SK-N-SH treated with all-trans-retinoic acid at 6 μM for 48 hours (cell line): ENCODE data around the gene RFESD.

ENCODE experiments used
- ATAC-seq: fragments of 200-7000 bp; cut with Tn5 transposase; 3 replicates; pipeline ENCODE4 v1.9.1; 2020; ENCODE audit warnings: mild to moderate bottlenecking, moderate library complexity
- ARNTL ChIP-seq: fragments of 450-650 bp; formaldehyde crosslinking; IDR thresholded peaks from 2 replicates; pipeline ENCODE4 v1.5.0; 2020; ENCODE audit warnings: low read depth, mild to moderate bottlenecking, moderate library complexity, borderline replicate concordance
- BACH2 ChIP-seq: fragments of 250-450 bp; sonication (Bioruptor Pico); IDR thresholded peaks from 2 replicates; pipeline ENCODE4 v1.9.0; 2021; ENCODE audit warnings: mild to moderate bottlenecking, borderline replicate concordance
- CSDC2 ChIP-seq: fragments of 250-450 bp; sonication (Bioruptor Pico); IDR thresholded peaks from 2 replicates; pipeline ENCODE4 v1.5.0; 2020; ENCODE audit warnings: mild to moderate bottlenecking, moderate library complexity
- ESRRG ChIP-seq: fragments of 250-450 bp; sonication (Bioruptor Pico); IDR thresholded peaks from 2 replicates; pipeline ENCODE4 v1.6.1; 2021; ENCODE audit warnings: mild to moderate bottlenecking
- GLIS3 ChIP-seq: fragments of 250-450 bp; sonication (Bioruptor Pico); IDR thresholded peaks from 2 replicates; pipeline ENCODE4 v1.5.0; 2020; ENCODE audit warnings: mild to moderate bottlenecking, moderate library complexity
- ISL1 ChIP-seq: fragments of 250-450 bp; sonication (Bioruptor Pico); IDR thresholded peaks from 2 replicates; pipeline ENCODE4 v2.1.2; 2022; ENCODE audit warnings: mild to moderate bottlenecking, moderate library complexity
- PPARA ChIP-seq: fragments of 250-450 bp; sonication (Bioruptor Pico); IDR thresholded peaks from 2 replicates; pipeline ENCODE4 v1.5.0; 2020; ENCODE audit warnings: mild to moderate bottlenecking, borderline replicate concordance
- RARB ChIP-seq: fragments of 250-450 bp; sonication (Bioruptor Pico); IDR thresholded peaks from 2 replicates; pipeline ENCODE4 v1.8.0; 2021; ENCODE audit warnings: mild to moderate bottlenecking, moderate library complexity
- SNAI2 ChIP-seq: fragments of 250-450 bp; sonication (Bioruptor Pico); IDR thresholded peaks from 2 replicates; pipeline ENCODE4 v1.5.0; 2020; ENCODE audit warnings: mild to moderate bottlenecking, moderate library complexity
- TCF4 ChIP-seq: fragments of 250-450 bp; sonication (Bioruptor Pico); IDR thresholded peaks from 2 replicates; pipeline ENCODE4 v1.8.0; 2021; ENCODE audit warnings: mild to moderate bottlenecking, moderate library complexity, borderline replicate concordance
- TOX ChIP-seq: fragments of 250-450 bp; sonication (Bioruptor Pico); IDR thresholded peaks from 2 replicates; pipeline ENCODE4 v1.8.0; 2021; ENCODE audit warnings: mild to moderate bottlenecking, moderate library complexity, borderline replicate concordance
- TSHZ2 ChIP-seq: fragments of 250-450 bp; sonication (Bioruptor Pico); IDR thresholded peaks from 2 replicates; pipeline ENCODE4 v1.5.0; 2020; ENCODE audit warnings: mild to moderate bottlenecking, moderate library complexity
- ZFP3 ChIP-seq: fragments of 250-450 bp; sonication (Bioruptor Pico); IDR thresholded peaks from 2 replicates; pipeline ENCODE4 v1.5.0; 2020; ENCODE audit warnings: mild to moderate bottlenecking, moderate library complexity
- ZFP30 ChIP-seq: fragments of 450-650 bp; formaldehyde crosslinking; IDR thresholded peaks from 2 replicates; pipeline ENCODE4 v1.5.0; 2022; ENCODE audit warnings: mild to moderate bottlenecking, moderate library complexity
- ZNF565 ChIP-seq: fragments of 450-650 bp; formaldehyde crosslinking; conservative IDR thresholded peaks from 2 replicates; pipeline ENCODE4 v1.5.0; 2020; ENCODE audit warnings: low read depth, mild to moderate bottlenecking, moderate library complexity
- ZNF70 ChIP-seq: fragments of 450-650 bp; formaldehyde crosslinking; IDR thresholded peaks from 2 replicates; pipeline ENCODE4 v1.5.0; 2020; ENCODE audit warnings: mild to moderate bottlenecking, moderate library complexity
- ZNF8 ChIP-seq: fragments of 450-650 bp; formaldehyde crosslinking; IDR thresholded peaks from 2 replicates; pipeline ENCODE4 v1.5.0; 2020; ENCODE audit warnings: mild to moderate bottlenecking, moderate library complexity
- TF ChIP-seq, protein P1 (sequence below): fragments of 250-450 bp; sonication (Bioruptor Pico); IDR thresholded peaks from 2 replicates; pipeline ENCODE4 v1.8.0; 2021; ENCODE audit warnings: low read depth, mild to moderate bottlenecking, moderate library complexity, borderline replicate concordance
- TF ChIP-seq, protein P2 (sequence below): fragments of 250-450 bp; sonication (Bioruptor Pico); IDR thresholded peaks from 2 replicates; pipeline ENCODE4 v1.8.0; 2020; ENCODE audit warnings: mild to moderate bottlenecking, moderate library complexity, borderline replicate concordance
- TF ChIP-seq, protein P3 (sequence below): fragments of 250-450 bp; sonication (Bioruptor Pico); IDR thresholded peaks from 2 replicates; pipeline ENCODE4 v1.5.1; 2020; ENCODE audit warnings: low read depth, mild to moderate bottlenecking, moderate library complexity

RFESD gene

GRCh38 chr5:95668728-95669127, 22.2 kb downstream of the RFESD start (continued):
- TF ChIP-seq, protein P1, sequence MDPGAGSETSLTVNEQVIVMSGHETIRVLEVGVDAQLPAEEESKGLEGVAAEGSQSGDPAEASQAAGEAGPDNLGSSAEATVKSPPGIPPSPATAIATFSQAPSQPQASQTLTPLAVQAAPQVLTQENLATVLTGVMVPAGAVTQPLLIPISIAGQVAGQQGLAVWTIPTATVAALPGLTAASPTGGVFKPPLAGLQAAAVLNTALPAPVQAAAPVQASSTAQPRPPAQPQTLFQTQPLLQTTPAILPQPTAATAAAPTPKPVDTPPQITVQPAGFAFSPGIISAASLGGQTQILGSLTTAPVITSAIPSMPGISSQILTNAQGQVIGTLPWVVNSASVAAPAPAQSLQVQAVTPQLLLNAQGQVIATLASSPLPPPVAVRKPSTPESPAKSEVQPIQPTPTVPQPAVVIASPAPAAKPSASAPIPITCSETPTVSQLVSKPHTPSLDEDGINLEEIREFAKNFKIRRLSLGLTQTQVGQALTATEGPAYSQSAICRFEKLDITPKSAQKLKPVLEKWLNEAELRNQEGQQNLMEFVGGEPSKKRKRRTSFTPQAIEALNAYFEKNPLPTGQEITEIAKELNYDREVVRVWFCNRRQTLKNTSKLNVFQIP (CRISPR knock-in tag): no peak
- TF ChIP-seq TCF4 (CRISPR knock-in tag): no peak
- no peak for TF ChIP-seq ISL1
- TF ChIP-seq ZNF565 (CRISPR knock-in tag): no peak
- no peak for TF ChIP-seq CSDC2
- no peak for TF ChIP-seq BACH2
- no peak for TF ChIP-seq ZNF8 (CRISPR knock-in tag)
- TF ChIP-seq ZNF70 (CRISPR knock-in tag): no peak
- TF ChIP-seq PPARA (CRISPR knock-in tag): no peak

- ATAC-seq: peak; percentile 94
Observed at GRCh38 chr5:95669540-95669939, 23.0 kb downstream of the RFESD start.

GRCh38 chr5:95669985-95670384, 23.4 kb downstream of the RFESD start:
- peak; percentile 5; the same call in 1 of the 3 replicates for ATAC-seq
- TF ChIP-seq ZNF70 (CRISPR knock-in tag): no peak
- TF ChIP-seq ZFP30 (CRISPR knock-in tag): no peak
- TF ChIP-seq BACH2: no peak
- TF ChIP-seq ZFP3 (CRISPR knock-in tag): no peak
- no peak for TF ChIP-seq TCF4 (CRISPR knock-in tag)
- TF ChIP-seq, protein P1 (CRISPR knock-in tag): no peak
- TF ChIP-seq ARNTL (CRISPR knock-in tag): no peak
- TF ChIP-seq, all 23 proteins: peak for 0

More at GRCh38 chr5:95669540-95669939, 23.0 kb downstream of the RFESD start:
- TF ChIP-seq ISL1 (peak; percentile 36), ZNF565 (CRISPR knock-in tag) (no peak), ZFP30 (CRISPR knock-in tag) (no peak), TOX (CRISPR knock-in tag) (no peak), SNAI2 (CRISPR knock-in tag) (no peak), GLIS3 (no peak), ZNF70 (CRISPR knock-in tag) (no peak)
- TF ChIP-seq, protein P2, sequence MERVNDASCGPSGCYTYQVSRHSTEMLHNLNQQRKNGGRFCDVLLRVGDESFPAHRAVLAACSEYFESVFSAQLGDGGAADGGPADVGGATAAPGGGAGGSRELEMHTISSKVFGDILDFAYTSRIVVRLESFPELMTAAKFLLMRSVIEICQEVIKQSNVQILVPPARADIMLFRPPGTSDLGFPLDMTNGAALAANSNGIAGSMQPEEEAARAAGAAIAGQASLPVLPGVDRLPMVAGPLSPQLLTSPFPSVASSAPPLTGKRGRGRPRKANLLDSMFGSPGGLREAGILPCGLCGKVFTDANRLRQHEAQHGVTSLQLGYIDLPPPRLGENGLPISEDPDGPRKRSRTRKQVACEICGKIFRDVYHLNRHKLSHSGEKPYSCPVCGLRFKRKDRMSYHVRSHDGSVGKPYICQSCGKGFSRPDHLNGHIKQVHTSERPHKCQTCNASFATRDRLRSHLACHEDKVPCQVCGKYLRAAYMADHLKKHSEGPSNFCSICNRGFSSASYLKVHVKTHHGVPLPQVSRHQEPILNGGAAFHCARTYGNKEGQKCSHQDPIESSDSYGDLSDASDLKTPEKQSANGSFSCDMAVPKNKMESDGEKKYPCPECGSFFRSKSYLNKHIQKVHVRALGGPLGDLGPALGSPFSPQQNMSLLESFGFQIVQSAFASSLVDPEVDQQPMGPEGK: no peak
- TF ChIP-seq, protein P3, sequence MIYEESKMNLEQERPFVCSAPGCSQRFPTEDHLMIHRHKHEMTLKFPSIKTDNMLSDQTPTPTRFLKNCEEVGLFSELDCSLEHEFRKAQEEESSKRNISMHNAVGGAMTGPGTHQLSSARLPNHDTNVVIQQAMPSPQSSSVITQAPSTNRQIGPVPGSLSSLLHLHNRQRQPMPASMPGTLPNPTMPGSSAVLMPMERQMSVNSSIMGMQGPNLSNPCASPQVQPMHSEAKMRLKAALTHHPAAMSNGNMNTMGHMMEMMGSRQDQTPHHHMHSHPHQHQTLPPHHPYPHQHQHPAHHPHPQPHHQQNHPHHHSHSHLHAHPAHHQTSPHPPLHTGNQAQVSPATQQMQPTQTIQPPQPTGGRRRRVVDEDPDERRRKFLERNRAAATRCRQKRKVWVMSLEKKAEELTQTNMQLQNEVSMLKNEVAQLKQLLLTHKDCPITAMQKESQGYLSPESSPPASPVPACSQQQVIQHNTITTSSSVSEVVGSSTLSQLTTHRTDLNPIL (CRISPR knock-in tag): peak; percentile 52; the same call in 1 of the 2 replicates
- TF ChIP-seq, all 23 proteins: peak for 2

- ATAC-seq: peak; percentile 17; the same call in 1 of the 3 replicates
- TF ChIP-seq ARNTL (CRISPR knock-in tag) (no peak), ZNF70 (CRISPR knock-in tag) (no peak), ZNF565 (CRISPR knock-in tag) (no peak), RARB (CRISPR knock-in tag) (no peak)
- TF ChIP-seq, protein P3 (CRISPR knock-in tag): no peak
Observed at GRCh38 chr5:95670568-95670967, 24.0 kb downstream of the RFESD start.

DNA sequence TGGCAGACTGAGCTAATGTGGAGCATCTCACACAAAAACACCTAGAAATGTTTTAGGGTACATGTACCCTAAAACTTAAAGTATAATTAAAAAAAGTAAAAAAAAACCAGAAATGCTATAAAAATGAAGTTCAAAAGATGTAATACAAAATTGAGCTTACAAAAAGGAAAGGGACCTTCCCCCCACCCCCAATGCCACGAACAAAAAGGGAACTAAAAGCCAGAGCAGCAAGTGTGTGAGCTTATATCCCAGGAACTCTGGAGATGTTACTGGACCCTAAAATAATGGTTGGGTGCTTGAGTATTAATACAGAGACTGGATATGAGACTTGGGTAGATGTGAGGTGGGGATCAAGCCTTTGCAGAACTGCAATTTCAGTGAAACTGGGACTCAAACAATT, 25.2 kb downstream of the RFESD start:
- no peak for ATAC-seq
- no peak for TF ChIP-seq ESRRG (CRISPR knock-in tag)
- no peak for TF ChIP-seq CSDC2
- no peak for TF ChIP-seq TSHZ2 (CRISPR knock-in tag)
